OCI-LY3 (cell line): ENCODE results near the gene KCNMA1.

ENCODE experiments used
- EZH2phosphoT487 ChIP-seq: fragments of 200-600 bp; shearing (Covaris generic); IDR thresholded peaks from 2 replicates; pipeline ENCODE4 v1.6.1; 2018; ENCODE audit warnings: antibody characterized with exemption, mixed run types, low read depth
- TF ChIP-seq, protein P1 (sequence below): fragments of 200-600, 300-600 bp; sonication (generic); IDR thresholded peaks from 2 replicates; pipeline ENCODE4 v1.5.1; 2014; ENCODE audit warnings: antibody characterized with exemption, low read length, low read depth

DNA sequence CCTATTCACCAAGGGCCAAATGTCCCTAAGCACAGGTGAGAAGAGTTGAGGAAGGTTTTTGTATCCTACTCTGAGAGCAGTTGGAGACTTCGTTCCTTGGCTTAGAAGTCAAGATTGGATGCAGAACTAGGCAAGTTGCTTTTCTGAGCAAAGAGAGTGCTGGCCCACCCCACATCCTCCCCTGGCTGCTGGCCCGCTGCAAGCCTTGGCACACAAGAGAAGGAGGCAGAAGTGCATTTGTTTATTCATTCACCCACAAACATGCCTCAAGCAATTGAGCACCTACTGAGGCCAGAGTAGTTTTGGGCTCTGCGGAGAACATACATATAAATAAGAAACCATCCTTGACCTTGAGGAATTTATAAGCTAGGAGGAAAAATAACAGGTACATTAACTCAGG is 318.9 kb downstream of the KCNMA1 start:
- TF ChIP-seq EZH2phosphoT487, result no peak
- TF ChIP-seq, protein P1, sequence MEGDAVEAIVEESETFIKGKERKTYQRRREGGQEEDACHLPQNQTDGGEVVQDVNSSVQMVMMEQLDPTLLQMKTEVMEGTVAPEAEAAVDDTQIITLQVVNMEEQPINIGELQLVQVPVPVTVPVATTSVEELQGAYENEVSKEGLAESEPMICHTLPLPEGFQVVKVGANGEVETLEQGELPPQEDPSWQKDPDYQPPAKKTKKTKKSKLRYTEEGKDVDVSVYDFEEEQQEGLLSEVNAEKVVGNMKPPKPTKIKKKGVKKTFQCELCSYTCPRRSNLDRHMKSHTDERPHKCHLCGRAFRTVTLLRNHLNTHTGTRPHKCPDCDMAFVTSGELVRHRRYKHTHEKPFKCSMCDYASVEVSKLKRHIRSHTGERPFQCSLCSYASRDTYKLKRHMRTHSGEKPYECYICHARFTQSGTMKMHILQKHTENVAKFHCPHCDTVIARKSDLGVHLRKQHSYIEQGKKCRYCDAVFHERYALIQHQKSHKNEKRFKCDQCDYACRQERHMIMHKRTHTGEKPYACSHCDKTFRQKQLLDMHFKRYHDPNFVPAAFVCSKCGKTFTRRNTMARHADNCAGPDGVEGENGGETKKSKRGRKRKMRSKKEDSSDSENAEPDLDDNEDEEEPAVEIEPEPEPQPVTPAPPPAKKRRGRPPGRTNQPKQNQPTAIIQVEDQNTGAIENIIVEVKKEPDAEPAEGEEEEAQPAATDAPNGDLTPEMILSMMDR, result no peak
